Pulmonary artery endothelial cell (primary cell): ENCODE results near the gene MTREX. TPM values are rescaled to one million over a fixed set of nuclear protein-coding genes. Genes with fewer than 3 reads are reported as not detected.

Experiments used
- DNase-seq: peaks from one replicate; pipeline ENCODE4 v3.0.0-alpha.2; 2011; ENCODE audit warnings: low read depth, low spot score
- total RNA-seq: library from RNA; depleted of rRNA; stranded (reverse); fragments of >200 nt; gene quantifications from 2 replicates; pipeline ENCODE4 v1.2.3, GENCODE V29; 2014

Gene MTREX
- total RNA-seq, 1 donor from 2014 or later = 88.4 TPM

GRCh38 chr5:55427157-55427556 is 119.4 kb downstream of the MTREX start:
- DNase-seq = no peak

- DNase-seq = no peak
Observed at GRCh38 chr5:55429221-55429612, 121.4 kb downstream of the MTREX start.

DNA sequence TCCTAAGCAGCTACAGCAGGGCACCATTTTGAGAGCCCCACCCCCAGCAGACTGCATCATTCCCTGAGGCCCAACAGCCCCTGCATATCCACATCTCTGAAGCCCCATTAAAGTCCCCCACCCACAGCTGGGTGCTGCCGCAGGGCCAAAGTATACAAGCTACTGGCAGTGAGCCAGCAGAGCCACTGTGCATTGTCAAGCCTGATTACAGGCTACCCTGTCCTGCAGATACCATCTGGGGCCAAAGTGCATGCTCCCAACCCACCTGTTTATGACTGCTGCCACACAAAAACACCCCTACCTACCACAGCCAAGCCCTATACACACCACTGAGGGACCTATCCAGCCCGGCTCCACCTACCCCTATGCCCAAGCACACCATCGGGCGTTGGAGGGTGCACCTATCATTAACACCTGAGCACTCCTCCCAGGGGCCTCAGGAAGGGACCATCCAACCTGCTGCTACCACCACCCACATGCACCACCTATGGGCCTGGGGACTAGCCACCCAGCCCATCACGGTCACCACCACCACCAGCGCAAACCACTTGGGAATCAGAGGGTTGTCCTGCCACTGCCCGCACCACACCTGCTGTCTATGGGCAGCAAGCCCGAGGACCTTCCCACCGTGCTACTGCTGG is 121.9 kb downstream of the MTREX start:
- DNase-seq = no peak

DNA sequence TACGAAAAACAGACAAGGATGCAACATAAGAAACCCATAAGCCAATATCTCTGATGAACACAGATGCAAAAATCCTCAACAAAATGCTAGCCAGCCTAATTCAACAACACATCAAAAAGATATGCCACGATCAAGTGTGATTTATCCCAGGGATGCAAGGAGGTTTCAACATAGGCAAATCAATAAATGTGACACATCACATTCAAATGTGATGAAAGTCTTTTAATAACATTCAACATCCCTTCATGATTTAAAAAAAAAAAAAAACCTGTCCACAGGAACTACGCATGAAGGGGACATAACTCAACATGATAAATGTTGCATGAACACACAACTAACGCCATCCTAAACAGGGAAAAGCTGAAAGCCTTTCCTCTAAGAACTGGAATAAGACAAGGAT is 124.8 kb downstream of the MTREX start:
- DNase-seq = no peak

GRCh38 chr5:55437452-55437851 is 129.7 kb downstream of the MTREX start:
- DNase-seq = no peak

DNA sequence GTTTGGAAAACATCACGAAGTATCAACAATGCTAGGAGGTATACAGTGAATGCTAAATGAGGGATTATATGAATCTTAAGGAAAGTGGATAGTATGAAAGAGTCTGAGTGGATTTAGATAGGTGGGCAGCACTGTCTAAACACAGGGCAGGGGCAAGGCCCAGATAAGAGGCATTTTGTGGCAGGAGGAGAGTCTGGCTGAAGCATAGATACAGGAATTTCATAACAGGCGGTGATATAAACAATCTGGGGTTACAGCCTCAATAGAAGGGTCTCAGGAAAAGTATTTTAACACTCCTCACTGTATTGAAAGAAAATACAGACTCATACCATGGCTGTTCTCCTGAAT is 130.0 kb downstream of the MTREX start:
- DNase-seq = no peak

- no peak for DNase-seq
Observed at GRCh38 chr5:55438998-55439397, 131.2 kb downstream of the MTREX start.

- DNase-seq = no peak
Observed at GRCh38 chr5:55440188-55440646, 132.4 kb downstream of the MTREX start.

- DNase-seq = no peak
Observed at GRCh38 chr5:55441107-55441771, 133.4 kb downstream of the MTREX start.

DNA sequence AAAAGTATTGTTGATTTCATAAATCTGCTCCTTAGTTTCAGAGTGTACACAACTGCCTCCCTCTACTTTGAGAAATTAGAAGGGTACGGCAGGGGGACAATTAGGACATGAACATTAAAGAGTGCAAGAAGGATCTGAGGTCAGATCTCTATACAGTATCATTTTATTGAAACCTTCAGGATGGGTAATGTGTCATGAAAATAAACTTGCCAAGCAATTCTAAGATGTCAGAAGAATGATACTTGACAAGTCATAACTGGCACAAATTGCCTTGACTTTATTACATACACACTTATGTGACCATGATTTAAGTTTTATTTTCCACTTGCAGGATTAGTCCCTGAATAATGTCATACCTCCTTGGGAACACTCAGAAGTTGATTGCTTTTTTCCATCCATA is 134.2 kb downstream of the MTREX start:
- DNase-seq = no peak

DNA sequence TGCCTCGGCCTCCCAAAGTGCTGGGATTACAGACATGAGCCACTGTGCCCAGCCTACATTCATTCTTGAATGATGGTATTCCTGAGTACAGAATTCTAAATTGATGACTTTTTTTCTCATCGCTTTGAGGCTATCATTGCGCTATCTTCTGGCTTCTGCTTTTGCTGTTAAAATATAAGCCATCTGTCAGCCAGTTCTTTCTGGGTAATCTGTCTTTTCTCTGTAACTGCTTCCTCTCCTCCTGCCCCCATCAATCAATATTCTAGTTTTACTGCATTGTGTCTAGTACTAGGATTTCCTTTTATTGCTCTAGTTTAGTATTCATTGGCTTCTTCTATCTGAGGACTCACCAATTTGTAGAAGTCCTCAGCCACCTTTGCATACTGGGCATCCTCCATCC is 138.0 kb downstream of the MTREX start:
- no peak for DNase-seq

- no peak for DNase-seq
Observed at GRCh38 chr5:55446640-55447351, 139.0 kb downstream of the MTREX start.

DNA sequence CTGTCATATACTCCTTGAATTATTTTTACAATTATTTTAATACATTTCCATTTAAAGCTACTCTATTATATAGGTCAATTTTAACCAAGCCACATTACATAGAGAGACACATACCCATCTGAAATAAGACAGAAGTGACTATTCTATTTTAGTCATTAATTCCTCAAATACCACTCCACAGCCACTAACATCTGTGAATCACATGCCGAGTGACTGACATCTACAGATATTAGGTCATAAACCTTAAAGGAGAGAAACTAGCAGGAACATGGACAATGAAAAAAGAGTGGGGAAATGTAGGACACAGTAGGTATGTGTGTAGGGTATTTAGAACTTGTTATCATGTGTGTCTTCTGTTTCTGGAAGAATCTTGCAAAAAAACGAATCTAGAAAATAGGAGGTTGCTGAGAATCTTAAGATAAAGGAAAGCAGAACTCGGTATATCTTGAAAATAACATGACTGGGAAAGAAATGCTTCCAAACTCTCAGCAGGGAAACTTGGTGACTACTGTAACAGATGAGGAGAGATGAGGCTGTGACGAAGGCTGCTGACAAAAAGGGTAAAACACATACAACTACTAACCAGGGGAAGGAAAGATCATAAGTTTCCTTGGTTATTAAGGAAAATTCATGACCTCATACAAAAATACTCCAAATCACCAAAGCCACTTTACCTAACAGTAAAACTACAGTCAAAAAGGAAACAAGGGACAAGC is 142.4 kb downstream of the MTREX start:
- no peak for DNase-seq

DNA sequence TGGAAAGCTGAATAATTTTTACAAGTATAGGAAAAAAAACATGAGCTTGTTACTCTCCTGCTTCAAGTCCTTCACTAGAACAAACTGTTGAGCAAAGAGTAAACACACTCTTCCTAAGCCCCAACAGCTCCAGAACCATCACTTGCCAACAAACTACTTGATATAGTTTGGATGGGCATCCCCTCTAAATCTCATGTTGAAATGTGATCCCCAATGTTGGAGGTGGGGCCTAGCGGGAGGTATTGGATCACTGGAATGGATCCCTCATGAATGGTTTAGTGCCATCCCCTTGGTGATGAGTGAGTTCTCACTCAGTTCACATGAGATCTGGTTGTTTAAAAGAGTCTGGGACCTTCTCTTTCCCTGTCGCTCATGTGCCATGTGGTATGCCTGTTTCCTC is 144.2 kb downstream of the MTREX start:
- DNase-seq = no peak

DNA sequence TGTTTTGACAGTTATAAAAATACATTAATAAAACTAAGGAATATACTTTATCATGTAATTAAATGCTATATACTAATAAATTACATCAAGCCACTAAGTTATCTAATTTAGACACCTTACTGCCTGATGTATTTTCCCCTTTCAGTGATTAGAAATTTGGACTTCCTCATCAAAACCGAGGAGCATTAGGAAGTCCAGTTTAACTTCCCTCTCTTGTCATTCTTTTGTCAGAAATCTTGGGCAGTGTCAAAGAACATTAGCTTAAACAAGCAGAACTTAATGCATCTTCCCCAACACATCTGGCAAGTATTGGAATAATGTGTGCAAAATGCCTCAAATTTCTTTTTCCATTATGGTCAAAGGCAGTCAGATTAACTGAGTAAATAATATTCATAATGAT is 145.4 kb downstream of the MTREX start:
- DNase-seq = no peak

DNA sequence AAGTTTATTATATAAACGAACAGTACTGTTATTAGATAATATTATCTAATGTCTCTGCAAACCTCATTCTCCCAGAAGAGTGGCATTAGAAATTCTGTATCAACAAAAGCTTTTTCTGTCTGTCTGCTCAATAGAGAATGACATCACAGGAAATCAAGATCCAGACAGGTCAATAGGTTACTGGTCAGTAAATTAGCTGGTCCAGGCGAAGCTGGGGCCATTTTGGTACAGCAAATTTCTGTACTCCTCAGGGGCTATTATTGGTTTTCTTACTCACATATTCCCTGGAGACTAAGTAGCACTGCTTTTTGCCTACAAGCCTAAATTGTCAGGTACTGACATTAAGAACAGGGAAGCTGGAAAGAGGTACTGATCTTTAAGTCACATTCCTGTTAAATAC is 146.5 kb downstream of the MTREX start:
- DNase-seq = no peak

DNA sequence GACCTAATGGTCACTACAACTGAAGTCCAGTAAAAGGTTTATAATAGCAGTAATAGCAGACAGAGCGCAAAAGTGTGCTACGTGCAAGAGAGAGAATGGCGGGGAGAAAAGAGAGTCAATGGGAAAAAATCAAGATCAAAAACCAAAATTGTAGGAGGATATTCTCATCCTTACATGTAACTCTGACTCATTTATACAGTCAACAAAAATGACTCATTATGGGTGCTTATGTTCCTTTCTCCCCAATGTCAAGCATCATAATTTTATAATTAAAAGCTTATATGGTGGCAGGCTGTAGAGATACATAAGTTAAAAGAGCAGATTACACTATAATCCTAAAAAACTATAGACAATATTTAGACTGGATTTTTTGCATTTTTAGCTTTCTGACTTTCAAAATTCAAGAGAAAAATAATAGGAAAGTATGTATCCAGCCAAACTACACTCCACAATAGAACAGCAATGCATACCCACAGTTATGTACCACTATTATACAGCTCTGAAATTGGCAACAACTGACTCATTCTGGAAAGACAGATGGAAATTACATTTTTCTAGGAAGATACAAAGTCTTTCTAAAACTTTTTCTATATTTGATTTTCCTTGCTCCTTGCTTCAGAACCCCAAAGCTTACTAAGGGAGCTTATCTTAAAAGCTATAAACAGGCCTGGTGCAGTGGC is 148.6 kb downstream of the MTREX start:
- DNase-seq = no peak

DNA sequence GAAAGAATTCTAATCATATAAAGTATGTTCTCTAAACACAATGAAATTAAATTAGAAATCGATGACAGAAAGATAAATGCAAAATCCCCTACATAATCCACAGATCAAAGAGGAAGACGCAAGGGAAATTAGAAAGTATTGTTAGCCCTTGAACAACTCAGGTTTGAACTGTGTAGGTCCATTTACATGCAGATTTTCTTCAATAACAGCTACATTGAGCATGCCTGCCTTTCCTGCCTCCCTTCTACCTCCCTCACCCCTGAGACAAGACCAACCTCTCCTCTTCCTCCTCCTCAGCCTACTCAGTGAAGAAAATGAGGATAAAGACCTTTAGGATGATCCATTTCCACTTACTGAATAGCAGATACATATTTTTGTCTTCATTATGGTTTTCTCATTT is 151.8 kb downstream of the MTREX start:
- no peak for DNase-seq

- no peak for DNase-seq
Observed at GRCh38 chr5:55463613-55464012, 155.8 kb downstream of the MTREX start.

DNA sequence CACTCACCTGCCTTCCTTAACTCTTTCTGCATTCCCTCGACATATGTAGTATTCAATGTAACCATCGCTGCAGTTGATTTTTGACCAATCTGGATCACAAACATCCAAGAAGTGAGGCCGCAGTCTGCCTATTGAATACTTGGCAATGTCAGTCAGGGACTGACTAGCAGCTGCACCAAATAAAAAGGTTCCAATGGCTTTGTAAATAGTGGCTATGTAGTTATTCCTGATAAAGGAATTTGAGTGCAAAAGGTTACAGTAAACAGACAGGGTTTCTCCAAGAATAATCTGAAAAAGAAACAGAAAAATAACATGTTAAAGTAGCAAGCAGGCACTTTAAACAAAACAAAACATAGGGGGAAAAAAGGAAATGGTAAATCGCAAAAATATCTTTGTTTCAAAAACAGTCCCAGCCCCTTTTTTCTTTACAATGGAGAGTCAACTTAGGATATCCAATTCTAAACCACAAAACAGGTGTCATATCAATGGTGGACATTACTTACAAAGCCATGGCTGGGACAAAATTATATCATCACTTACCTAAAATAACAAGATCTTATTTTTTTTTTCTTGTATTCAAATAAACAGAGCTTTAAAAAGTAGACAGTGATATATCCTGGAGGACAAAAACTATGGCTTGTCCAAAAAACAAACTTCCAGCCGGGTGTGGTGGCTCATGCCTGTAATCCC is 160.2 kb downstream of the MTREX start:
- no peak for DNase-seq

DNA sequence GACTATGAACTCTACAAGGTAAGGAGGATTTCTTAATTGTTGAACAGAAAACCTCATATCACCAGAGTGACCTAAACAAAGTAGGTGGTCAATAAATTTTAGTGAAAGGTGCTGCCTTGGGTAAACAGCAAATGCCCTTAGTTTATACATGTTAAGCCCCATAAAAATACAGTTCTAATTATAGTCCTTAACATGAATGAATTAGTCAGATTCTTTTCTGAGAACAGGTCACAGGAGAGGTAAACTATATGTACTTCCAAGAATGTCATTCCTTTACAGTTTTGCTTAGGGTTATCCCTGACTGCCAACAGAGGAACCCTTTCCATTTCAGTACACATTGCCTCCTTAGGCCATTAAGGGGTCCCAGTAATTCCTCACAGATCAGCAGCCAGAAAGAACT is 162.1 kb downstream of the MTREX start:
- no peak for DNase-seq
